HEK293 (cell line): ENCODE data around the gene AR.

Experiments used
- CTCF ChIA-PET: fragments of 350-600 bp; formaldehyde crosslinking; extraction: SDS; loops from one replicate; lab custom pipeline; 2021; ENCODE audit warnings: antibody characterized with exemption; lab: Yijun Ruan, JAX
- POLR2A ChIA-PET: fragments of 300-600 bp; formaldehyde crosslinking; extraction: SDS; loops from one replicate; lab custom pipeline; 2020; ENCODE audit warnings: antibody characterized with exemption, inconsistent platforms; lab: Yijun Ruan, JAX
- H3K27ac ChIP-seq: fragments of 200-500 bp; sonication (Bioruptor generic); 2 replicates; pipeline ENCODE4 v1.5.1; 2014; ENCODE audit warnings: low read depth, low read length, control low read depth, inconsistent platforms; ENCODE audit errors: extremely low read depth
- H3K36me3 ChIP-seq, 2 experiments: fragments of 200-500 bp in 1 of 2; sonication (Bioruptor generic) in 1 of 2; 1 replicate in 1 of 2; 2 replicates in 1 of 2; pipeline ENCODE4 v1.5.1; 2014 to 2017; ENCODE audit warnings: inconsistent platforms in 2 of 2, low read length in 2 of 2; ENCODE audit not compliant: control insufficient read depth in 2 of 2, insufficient read depth in 1 of 2
- H3K4me1 ChIP-seq: fragments of 200-500 bp; sonication (Bioruptor generic); 2 replicates; pipeline ENCODE4 v1.5.1; 2014; ENCODE audit warnings: mild to moderate bottlenecking, low read length, inconsistent platforms; ENCODE audit not compliant: control insufficient read depth, insufficient read depth
- H3K4me3 ChIP-seq: 2 replicates; pipeline ENCODE4 v1.5.1; 2011; ENCODE audit warnings: low read depth, mild to moderate bottlenecking, control low read depth, low read length, moderate library complexity
- H3K9me3 ChIP-seq: fragments of 200-500 bp; sonication (Bioruptor generic); 2 replicates; pipeline ENCODE4 v1.5.1; 2014; ENCODE audit warnings: low read depth, low read length, inconsistent platforms; ENCODE audit not compliant: control insufficient read depth, insufficient read depth
- GLI4 ChIP-seq: fragments of 450-650 bp; formaldehyde crosslinking; IDR thresholded peaks from 2 replicates; pipeline ENCODE4 v1.5.1; 2016; ENCODE audit warnings: missing biosample characterization, missing genetic modification characterization
- HOXC10 ChIP-seq: sonication (generic); formaldehyde crosslinking; IDR thresholded peaks from 2 replicates; pipeline ENCODE4 v1.8.1; 2023; ENCODE audit warnings: mild to moderate bottlenecking, missing genetic modification reagents
- PRDM10 ChIP-seq: fragments of 450-650 bp; formaldehyde crosslinking; IDR thresholded peaks from 2 replicates; pipeline ENCODE4 v1.5.1; 2016; ENCODE audit warnings: missing biosample characterization, missing genetic modification characterization
- TCF7L2 ChIP-seq: IDR thresholded peaks from 2 replicates; pipeline ENCODE4 v1.6.1; 2011; ENCODE audit warnings: low read depth, mild to moderate bottlenecking, inconsistent platforms, low read length, moderate library complexity, borderline replicate concordance
- YY1 ChIP-seq: fragments of 450-650 bp; formaldehyde crosslinking; IDR thresholded peaks from 2 replicates; pipeline ENCODE4 v1.5.1; 2018; ENCODE audit warnings: missing biosample characterization, missing genetic modification characterization
- ZIC2 ChIP-seq: fragments of 450-650 bp; formaldehyde crosslinking; IDR thresholded peaks from 2 replicates; pipeline ENCODE4 v1.5.1; 2016; ENCODE audit warnings: missing biosample characterization, missing genetic modification characterization
- ZNF10 ChIP-seq: fragments of 450-650 bp; formaldehyde crosslinking; IDR thresholded peaks from 2 replicates; pipeline ENCODE4 v1.5.1; 2017; ENCODE audit warnings: missing biosample characterization, missing genetic modification characterization
- ZNF121 ChIP-seq: fragments of 450-650 bp; formaldehyde crosslinking; IDR thresholded peaks from 2 replicates; pipeline ENCODE4 v1.5.1; 2016; ENCODE audit warnings: missing biosample characterization, missing genetic modification characterization
- ZNF280D ChIP-seq: fragments of 450-650 bp; formaldehyde crosslinking; IDR thresholded peaks from 2 replicates; pipeline ENCODE4 v1.5.1; 2016; ENCODE audit warnings: missing biosample characterization, missing genetic modification characterization
- ZNF324 ChIP-seq: fragments of 450-650 bp; formaldehyde crosslinking; IDR thresholded peaks from 2 replicates; pipeline ENCODE4 v1.5.1; 2016; ENCODE audit warnings: missing biosample characterization, missing genetic modification characterization
- ZNF433 ChIP-seq: fragments of 450-650 bp; formaldehyde crosslinking; IDR thresholded peaks from 2 replicates; pipeline ENCODE4 v1.5.1; 2016; ENCODE audit warnings: missing biosample characterization, missing genetic modification characterization, low read depth
- ZNF501 ChIP-seq: fragments of 450-650 bp; formaldehyde crosslinking; IDR thresholded peaks from 2 replicates; pipeline ENCODE4 v1.5.1; 2016; ENCODE audit warnings: missing biosample characterization, missing genetic modification characterization
- ZNF561 ChIP-seq: fragments of 450-650 bp; IDR thresholded peaks from 2 replicates; pipeline ENCODE4 v1.5.1; 2018; ENCODE audit warnings: missing biosample characterization, missing genetic modification characterization, borderline replicate concordance
- ZNF610 ChIP-seq: fragments of 450-650 bp; formaldehyde crosslinking; IDR thresholded peaks from 2 replicates; pipeline ENCODE4 v1.5.1; 2016; ENCODE audit warnings: missing biosample characterization, missing genetic modification characterization, borderline replicate concordance
- ZNF621 ChIP-seq: fragments of 450-650 bp; formaldehyde crosslinking; IDR thresholded peaks from 2 replicates; pipeline ENCODE4 v1.5.1; 2017; ENCODE audit warnings: missing biosample characterization, missing genetic modification characterization
- ZNF664 ChIP-seq: fragments of 450-650 bp; formaldehyde crosslinking; IDR thresholded peaks from 2 replicates; pipeline ENCODE4 v1.5.1; 2016; ENCODE audit warnings: missing biosample characterization, missing genetic modification characterization
- ZNF701 ChIP-seq: fragments of 450-650 bp; formaldehyde crosslinking; IDR thresholded peaks from 2 replicates; pipeline ENCODE4 v1.5.1; 2016; ENCODE audit warnings: missing biosample characterization, missing genetic modification characterization
- ZNF76 ChIP-seq: fragments of 450-650 bp; formaldehyde crosslinking; IDR thresholded peaks from 2 replicates; pipeline ENCODE4; 2016; ENCODE audit warnings: low read depth, missing biosample characterization, missing genetic modification characterization, borderline replicate concordance

AR gene

GRCh38 chrX:67674741-67675140 lies 130.9 kb downstream of the AR start (continued):
- TF ChIP-seq ZNF280D (tag by site-specific recombination) (no peak), ZNF621 (tag by site-specific recombination) (no peak), PRDM10 (no peak), ZNF324 (no peak), HOXC10 (CRISPR knock-in tag) (no peak), ZNF10 (tag by site-specific recombination) (no peak), ZNF76 (tag by site-specific recombination) (no peak), ZNF610 (tag by site-specific recombination) (no peak), ZNF664 (tag by site-specific recombination) (no peak)

GRCh38 chrX:67684136-67684535 lies 140.3 kb downstream of the AR start:
- TF ChIP-seq YY1, result no peak
- TF ChIP-seq ZNF501 (tag by site-specific recombination), result no peak
- no peak for TF ChIP-seq TCF7L2
- no peak for TF ChIP-seq ZNF121 (tag by site-specific recombination)
- no peaks in the 10 kb centered on the region for H3K4me1 ChIP-seq
- H3K4me3 ChIP-seq, result no peak overlapping the region
- peaks cover 0 to 33% of the 10 kb centered on the region in 2 experiments; a peak in 2 of 3 replicates for H3K36me3 ChIP-seq
- no peak overlapping the region for H3K27ac ChIP-seq
- peaks cover 3% of the 10 kb centered on the region; the same call in 1 of the 2 replicates for H3K9me3 ChIP-seq
- CTCF ChIA-PET, result interaction anchor here (0.5 kb wide), 1 partner anchor 1124 kb away, joined by 3 read pairs; no protein-coding TSS in a partner anchor
- POLR2A ChIA-PET, result no interaction called here

- Histone ChIP-seq H3K27ac (no peak overlapping the region), H3K4me3 (no peak overlapping the region), H3K36me3 (peaks cover 0 to 18% of the 10 kb centered on the region in 2 experiments; a peak in 1 of 3 replicates), H3K4me1 (no peaks in the 10 kb centered on the region), H3K9me3 (no peaks in the 10 kb centered on the region)
- ChIA-PET POLR2A (no interaction called here), CTCF (no interaction called here)
- TF ChIP-seq GLI4 (tag by site-specific recombination) (no peak), ZNF433 (tag by site-specific recombination) (no peak), ZIC2 (tag by site-specific recombination) (no peak), ZNF701 (tag by site-specific recombination) (no peak), ZNF561 (no peak)
These were observed 148.4 kb downstream of the AR start for GRCh38 chrX:67692246-67692645.
